HG02642 (cell line): ENCODE data around the gene SCUBE1.

ENCODE experiments used
- ATAC-seq: cut with Tn5 transposase; IDR thresholded peaks from one replicate; pipeline ENCODE4 v1.9.1; 2021; ENCODE audit warnings: mild to moderate bottlenecking; ENCODE audit not compliant: unreplicated experiment, poor library complexity

Gene SCUBE1

DNA sequence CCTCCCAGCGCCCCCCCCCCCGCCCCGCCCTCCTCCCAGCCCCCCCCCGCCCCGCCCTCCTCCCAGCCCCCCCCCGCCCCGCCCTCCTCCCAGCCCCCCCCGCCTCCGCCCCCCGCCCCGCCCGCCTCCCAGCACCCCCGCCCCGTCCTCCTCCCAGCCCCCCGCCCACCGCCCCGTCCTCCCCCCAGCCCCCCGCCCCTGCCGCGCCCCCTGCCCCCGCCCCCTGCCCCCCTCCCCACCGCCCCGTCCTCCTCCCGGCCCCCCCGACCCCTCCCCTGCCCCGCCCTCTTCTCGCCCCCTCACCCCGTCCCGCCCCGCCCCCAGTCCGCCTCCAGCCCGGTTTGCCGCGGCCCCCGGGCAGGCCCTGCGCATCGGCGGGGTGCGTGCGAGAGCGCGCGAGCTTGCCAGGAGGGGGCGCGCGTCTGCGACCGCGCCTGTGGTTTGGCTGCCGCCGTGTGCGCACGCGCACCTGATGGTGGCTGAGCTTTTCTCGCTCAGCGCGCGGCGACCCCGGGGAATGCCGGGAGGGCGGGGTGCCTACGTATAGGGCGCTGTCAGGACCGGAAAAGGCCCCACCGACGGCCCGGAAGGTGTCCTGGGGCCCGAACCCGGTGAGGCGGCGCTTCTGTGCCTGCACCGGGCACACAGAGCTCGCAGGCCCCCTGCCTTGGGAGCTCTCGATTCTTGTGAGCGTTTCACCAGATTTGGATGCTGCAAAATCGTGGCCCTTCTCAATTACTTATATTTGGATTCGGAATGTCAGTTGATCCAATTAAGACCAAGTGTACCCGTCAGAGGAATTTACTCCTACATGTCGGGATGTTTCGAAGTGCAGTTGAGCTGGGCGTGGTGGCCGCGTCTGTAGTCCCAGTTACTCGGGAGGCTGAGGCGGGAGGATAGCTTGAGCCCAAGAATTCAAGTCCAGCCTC lies 155.7 kb downstream of the SCUBE1 start:
- ATAC-seq: peak; percentile 90

DNA sequence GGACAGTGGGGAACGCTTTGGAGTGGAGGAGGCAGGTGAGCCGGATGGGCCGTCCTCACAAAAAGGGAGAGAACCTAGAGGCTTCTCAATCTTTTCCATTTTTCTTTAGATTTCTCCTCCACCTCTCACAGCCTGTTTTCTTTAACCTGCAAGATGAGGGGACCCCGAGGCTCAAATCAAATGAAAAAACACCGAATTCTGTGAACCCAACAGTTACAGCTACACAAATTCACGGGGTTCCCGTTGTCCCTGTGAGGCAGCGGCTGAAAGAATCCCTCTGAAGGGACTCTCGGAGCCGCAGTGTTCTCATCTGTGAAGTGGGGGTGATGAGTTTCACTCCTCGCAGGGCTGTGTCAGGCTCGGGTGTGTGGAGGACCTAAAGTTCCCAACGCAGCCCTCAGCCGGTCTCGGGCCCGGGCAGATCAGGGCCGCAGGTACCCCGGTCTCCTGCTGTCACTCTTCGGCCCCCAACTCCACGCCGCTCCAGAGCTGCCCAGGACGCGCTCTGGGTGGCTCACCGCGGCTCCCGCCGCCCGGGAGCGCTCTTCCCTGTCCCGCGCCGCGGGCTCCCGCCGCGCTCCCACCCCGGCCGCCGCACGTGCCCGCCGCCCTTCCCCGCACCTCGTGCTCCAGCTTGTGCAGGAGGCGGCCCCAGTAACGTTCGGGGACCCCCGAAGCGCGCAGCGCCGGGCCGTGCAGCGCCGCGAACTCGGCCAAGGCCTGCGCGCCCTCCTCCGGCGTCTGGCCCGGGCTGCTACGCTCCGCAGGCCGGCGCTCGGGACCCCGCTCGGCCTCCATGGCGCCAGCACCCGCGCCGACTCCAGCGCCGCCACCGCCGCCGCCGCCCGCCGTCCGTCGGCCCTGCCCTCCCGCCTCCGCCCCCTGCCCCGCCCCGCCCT lies 156.7 kb downstream of the SCUBE1 start, which contains the start of gene TTLL12:
TTLL12 (minus strand) TSS at position 863 of the 899 bp plus-strand sequence; CDS start at position 798, 65 bp downstream.
- ATAC-seq: peak; percentile 58

DNA sequence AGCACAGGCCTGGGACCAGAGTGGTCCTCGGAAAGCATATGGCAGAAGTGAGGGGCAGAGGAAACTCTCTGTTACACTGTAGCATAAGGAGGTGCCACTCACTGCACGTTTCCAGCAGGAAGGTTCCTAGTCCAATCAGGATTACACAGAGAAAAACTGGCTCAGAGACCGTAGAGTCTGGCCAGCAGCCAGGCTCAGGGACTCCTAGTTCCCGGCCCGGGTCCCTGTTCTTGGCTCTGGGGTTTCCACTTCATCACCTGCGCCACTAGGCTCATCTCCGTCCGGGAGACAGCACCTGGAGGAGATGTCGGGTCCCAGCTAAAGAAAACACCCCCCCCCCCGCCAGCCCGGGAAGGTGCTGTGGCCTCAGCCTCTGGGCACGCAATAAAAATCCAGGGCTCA lies 157.3 kb downstream of the SCUBE1 start:
- no peak for ATAC-seq

GRCh38 chr22:43183496-43184277 lies 159.5 kb downstream of the SCUBE1 start:
- no peak for ATAC-seq

DNA sequence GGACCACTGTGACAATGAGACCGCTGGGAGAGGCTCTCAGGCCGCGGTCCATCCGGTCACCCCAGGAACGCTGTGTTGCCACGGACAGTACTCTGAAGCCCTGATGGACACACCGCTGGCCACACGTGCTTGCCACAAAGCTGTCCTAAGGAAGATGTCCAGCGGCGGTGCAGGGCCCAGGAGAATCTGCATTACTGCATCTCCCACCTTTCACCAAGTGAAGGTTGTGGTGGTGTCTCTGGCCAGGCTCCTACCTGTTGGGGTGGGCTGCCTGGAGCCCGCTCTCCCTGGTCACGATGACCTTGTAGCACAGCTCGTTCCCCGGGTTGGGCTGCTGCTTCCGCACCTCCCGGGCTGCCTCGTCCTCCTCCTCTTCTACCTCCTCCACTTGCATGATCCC lies 160.4 kb downstream of the SCUBE1 start:
- ATAC-seq: no peak

GRCh38 chr22:43182118-43182517 lies 161.1 kb downstream of the SCUBE1 start:
- no peak for ATAC-seq

GRCh38 chr22:43181321-43182076 lies 161.7 kb downstream of the SCUBE1 start:
- ATAC-seq: no peak

GRCh38 chr22:43180670-43181069 lies 162.5 kb downstream of the SCUBE1 start:
- no peak for ATAC-seq

GRCh38 chr22:43179911-43180195 lies 163.3 kb downstream of the SCUBE1 start:
- no peak for ATAC-seq

DNA sequence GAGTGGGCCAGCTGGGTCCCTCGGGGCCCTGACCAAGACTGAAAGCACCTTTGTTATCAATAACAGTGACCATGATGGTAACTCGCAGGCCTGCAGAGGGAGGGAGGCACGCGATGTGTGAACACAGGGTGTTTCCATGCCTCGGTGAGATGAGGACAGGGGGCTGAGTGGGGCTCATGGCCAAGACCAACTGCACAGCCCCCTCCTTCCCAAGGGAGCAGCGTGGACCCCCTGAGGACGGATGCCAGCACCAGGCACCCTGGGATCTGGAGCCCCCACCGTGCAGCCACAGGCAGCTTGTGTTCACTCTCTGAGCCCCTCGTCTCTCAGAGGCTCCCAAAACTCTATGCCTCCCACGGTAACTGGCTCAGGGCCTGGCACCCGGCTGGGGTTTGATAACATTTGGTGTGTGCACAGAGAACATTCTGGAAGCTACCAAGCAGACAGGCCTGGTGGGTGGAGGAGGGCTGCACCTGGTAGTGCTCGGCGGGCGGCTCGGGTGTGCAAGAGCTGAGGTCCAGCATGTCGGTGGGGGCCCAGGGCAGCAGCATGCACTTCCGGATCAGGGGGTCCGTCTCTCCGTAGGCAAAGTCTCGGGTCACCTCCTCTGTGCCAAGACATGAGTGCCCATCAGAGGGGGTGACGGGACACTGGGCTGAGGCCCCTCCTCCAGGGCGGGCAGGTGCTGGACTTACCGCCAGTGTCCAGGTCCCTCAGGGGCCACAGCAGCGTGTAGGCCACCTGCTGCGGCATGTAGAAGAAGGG lies 163.8 kb downstream of the SCUBE1 start:
- no peak for ATAC-seq

DNA sequence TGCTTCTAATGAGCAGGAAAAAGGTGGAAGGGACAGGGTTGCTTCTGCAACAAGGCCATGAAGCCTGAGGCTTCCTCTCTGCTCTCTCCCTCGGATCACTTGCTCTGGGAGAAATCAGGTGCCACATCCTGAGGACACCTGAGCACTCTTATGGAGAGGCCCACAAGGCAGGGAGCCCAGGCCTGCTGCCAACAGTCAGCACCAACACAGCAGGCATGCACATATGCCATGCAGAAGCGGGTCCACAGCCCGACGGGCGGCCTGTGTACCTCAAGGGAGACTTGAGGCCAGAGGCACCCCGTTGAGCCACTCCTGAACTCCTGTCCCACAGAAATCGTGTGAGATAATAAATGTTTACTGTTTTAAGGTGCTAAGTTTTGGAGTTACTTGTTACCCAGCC lies 165.7 kb downstream of the SCUBE1 start:
- ATAC-seq: no peak

DNA sequence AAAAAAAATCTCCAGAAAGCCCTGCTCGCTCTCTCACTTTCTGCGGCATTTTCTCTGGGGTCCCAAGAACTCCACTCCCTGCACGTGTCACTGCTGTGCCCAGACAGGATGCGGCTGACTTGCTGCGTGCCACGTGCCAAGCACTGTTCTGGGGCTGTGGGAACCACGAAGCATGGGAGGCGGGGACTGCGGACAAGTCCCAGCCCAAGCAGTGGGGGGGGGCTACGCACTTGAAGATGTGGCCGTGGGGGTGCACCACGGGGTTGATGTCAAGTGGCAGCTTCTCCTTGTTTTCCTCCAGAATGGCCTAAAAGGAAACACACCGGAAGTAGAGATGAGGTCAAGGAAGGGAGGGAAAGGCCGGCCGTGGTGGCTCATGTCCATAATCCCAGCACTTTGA lies 167.1 kb downstream of the SCUBE1 start:
- ATAC-seq: no peak

GRCh38 chr22:43174941-43175531 lies 168.1 kb downstream of the SCUBE1 start:
- ATAC-seq: no peak

DNA sequence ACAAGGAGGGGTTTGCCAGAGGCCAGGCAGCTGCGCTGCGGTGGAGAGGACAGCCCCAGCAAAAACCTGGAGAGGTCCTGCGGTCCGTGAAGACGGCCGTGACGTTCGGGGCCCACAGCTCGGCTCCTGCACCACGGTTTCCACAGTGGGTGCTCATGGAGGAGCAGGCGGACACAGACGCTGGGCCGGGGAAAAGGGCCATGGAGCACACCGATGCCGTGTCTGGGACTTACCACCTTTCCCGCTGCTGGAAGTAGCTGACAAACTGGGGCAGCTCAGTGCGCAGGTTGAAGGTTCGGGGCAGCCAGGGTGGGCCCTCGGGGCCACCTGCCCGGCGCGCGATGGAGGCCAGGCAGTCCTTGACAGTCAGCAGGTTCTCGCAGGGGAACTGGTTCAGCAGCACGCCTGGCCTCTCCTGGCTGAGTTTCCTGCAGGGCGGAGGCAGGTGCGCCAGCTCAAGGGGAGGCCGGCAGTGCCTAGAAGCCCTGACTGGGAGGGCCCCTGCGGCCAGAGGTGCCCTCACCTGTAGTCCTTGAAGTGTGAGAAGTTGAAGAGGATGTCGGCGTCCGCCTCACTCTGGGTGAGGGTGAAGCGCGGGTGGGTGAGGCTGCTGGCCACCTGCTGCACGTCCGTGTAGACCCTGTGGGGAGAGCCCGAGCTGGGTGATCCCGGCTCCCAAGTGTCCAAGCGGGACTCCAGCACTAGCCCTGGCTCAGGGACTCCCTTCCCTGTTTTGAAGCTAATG lies 169.0 kb downstream of the SCUBE1 start:
- no peak for ATAC-seq

DNA sequence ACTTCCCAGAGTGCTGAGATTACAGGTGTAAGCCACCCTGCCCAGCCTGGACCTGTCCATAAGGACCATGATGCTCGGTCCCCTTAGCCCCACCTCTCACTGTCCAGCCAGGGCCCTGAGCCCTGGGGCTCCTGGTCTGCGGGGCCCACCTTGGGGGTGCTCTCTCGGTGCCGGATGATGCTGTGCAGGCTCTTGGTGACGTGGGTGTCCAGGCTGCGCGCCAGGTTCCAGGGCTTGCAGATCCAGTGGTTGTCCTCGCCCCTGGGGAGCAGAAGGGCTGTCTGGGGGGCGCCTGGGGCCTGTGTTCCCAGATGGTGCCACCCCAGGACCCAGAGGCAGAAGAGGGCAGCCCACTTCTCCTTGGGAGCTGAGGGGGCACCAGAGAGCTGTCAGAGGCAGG lies 169.6 kb downstream of the SCUBE1 start:
- ATAC-seq: no peak

GRCh38 chr22:43172191-43172590 lies 171.0 kb downstream of the SCUBE1 start:
- ATAC-seq: no peak

DNA sequence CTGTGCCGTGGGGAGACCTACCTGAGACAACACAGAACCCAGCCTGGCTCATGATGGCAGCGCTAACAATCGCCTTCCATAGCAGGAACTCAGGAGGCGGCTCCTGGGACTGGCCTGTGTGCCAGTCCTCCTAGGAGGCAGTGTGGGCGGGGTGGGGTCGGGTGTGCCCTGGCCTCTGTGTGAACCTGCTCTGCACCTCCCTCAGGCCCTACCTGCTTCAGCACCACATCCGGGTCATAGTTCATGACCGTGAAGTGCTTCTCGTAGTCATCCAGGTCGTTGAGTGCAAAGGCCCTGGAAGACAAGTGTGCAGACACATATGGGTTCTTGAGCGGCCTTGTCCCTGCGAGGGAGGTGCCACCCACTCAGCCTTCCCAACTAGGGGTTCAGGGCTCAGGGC lies 171.6 kb downstream of the SCUBE1 start:
- ATAC-seq: no peak

DNA sequence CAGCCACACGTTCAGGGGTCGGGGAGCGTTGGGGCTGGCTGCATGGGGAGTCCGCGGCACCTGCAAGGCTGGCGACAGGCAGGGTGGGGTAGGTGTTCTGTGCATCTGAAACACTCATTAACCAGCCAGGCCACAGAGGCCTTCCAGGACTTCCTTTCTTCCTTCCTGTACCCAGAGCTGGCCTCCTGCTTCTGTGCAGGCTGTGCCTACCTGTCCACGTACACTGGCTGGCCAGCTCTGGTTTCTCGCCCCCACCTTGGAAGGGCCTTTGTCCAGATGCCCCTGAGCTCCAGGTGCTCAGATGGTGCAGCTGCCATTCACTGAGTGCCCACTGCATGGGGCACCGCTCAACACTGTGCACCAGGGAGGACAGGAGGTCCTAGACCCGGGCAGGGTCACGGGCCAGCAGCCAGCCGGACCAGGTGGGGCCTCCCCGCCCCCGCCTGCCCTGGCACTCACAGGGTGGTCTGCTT lies 172.1 kb downstream of the SCUBE1 start:
- no peak for ATAC-seq
